Hematopoietic multipotent progenitor cell treated with erythropoietin and hydrocortisone succinate and interleukin-3 and kit ligand, for 8 days (in vitro differentiated cells): ENCODE data around the gene CLCN6.
A peak's percentile ranks its signal among the peaks of the same experiment; 100 is the strongest.

Experiments
- DNase-seq: peaks from one replicate; pipeline ENCODE4 v3.0.0-alpha.2; 2015

CLCN6 gene

GRCh38 chr1:11856698-11857097 is 50.7 kb downstream of the CLCN6 start:
- DNase-seq = no peak

- no peak for DNase-seq
Observed at GRCh38 chr1:11857164-11857851, 51.3 kb downstream of the CLCN6 start.

GRCh38 chr1:11858158-11858557 is 52.2 kb downstream of the CLCN6 start:
- DNase-seq = no peak

GRCh38 chr1:11858613-11858967 is 52.6 kb downstream of the CLCN6 start, which contains the start of gene NPPB:
Gene NPPB, minus strand, starts transcription at chr1:11858945. Its CDS starts 112 bp downstream, at chr1:11858833.
- no peak for DNase-seq

- DNase-seq = peak; percentile 62
Observed at GRCh38 chr1:11858968-11859871, 53.2 kb downstream of the CLCN6 start.

GRCh38 chr1:11860083-11860482 is 54.1 kb downstream of the CLCN6 start:
- no peak for DNase-seq

- no peak for DNase-seq
Observed at GRCh38 chr1:11860587-11860986, 54.6 kb downstream of the CLCN6 start.

GRCh38 chr1:11862890-11863289 is 56.9 kb downstream of the CLCN6 start:
- DNase-seq = no peak

GRCh38 chr1:11868331-11868980 is 62.5 kb downstream of the CLCN6 start:
- no peak for DNase-seq

GRCh38 chr1:11869104-11869503 is 63.1 kb downstream of the CLCN6 start:
- DNase-seq = no peak

GRCh38 chr1:11869650-11870207 is 63.7 kb downstream of the CLCN6 start:
- no peak for DNase-seq

- DNase-seq = no peak
Observed at GRCh38 chr1:11872545-11872944, 66.6 kb downstream of the CLCN6 start.

- no peak for DNase-seq
Observed at GRCh38 chr1:11873395-11874257, 67.6 kb downstream of the CLCN6 start.

- DNase-seq = no peak
Observed at GRCh38 chr1:11874258-11874562, 68.2 kb downstream of the CLCN6 start.

GRCh38 chr1:11874624-11875023 is 68.6 kb downstream of the CLCN6 start:
- DNase-seq = no peak

GRCh38 chr1:11875094-11875493 is 69.1 kb downstream of the CLCN6 start:
- DNase-seq = no peak

GRCh38 chr1:11877074-11877473 is 71.1 kb downstream of the CLCN6 start:
- no peak for DNase-seq

- DNase-seq = no peak
Observed at GRCh38 chr1:11878081-11878890, 72.3 kb downstream of the CLCN6 start.

GRCh38 chr1:11878891-11879190 is 72.8 kb downstream of the CLCN6 start:
- no peak for DNase-seq

- DNase-seq = no peak
Observed at GRCh38 chr1:11879311-11880180, 73.6 kb downstream of the CLCN6 start.

- no peak for DNase-seq
Observed at GRCh38 chr1:11880181-11880575, 74.2 kb downstream of the CLCN6 start.
